GM20000 (cell line): ENCODE data around the gene SH2D4B.

Experiments
- DNase-seq: peaks from one replicate; pipeline ENCODE4 v3.0.0; 2012; ENCODE audit warnings: low spot score
- CTCF ChIP-seq: IDR thresholded peaks from 2 replicates; pipeline ENCODE4 v1.5.1; 2012; ENCODE audit warnings: mild to moderate bottlenecking, control low read depth; ENCODE audit errors: extremely low read depth, missing control alignments

The SH2D4B gene

GRCh38 chr10:80642661-80643060 is 105.0 kb downstream of the SH2D4B start:
- no peak for DNase-seq
- TF ChIP-seq CTCF, result no peak

GRCh38 chr10:80646366-80646765 is 108.7 kb downstream of the SH2D4B start:
- TF ChIP-seq CTCF, result no peak
- DNase-seq, result no peak

- DNase-seq, result no peak
- TF ChIP-seq CTCF, result no peak
Observed at GRCh38 chr10:80647173-80647833, 109.6 kb downstream of the SH2D4B start.

GRCh38 chr10:80648106-80648505 is 110.4 kb downstream of the SH2D4B start:
- DNase-seq, result no peak
- no peak for TF ChIP-seq CTCF

- DNase-seq, result no peak
- no peak for TF ChIP-seq CTCF
Observed at GRCh38 chr10:80649183-80649582, 111.5 kb downstream of the SH2D4B start.

- DNase-seq, result no peak
- TF ChIP-seq CTCF, result no peak
Observed at GRCh38 chr10:80655898-80656297, 118.2 kb downstream of the SH2D4B start.

GRCh38 chr10:80658068-80658467 is 120.4 kb downstream of the SH2D4B start:
- no peak for DNase-seq
- no peak for TF ChIP-seq CTCF
